ENCODE results near the gene PPIF. TPM values are rescaled to one million over a fixed set of nuclear protein-coding genes. Genes with fewer than 3 reads are reported as not detected.

PPIF gene
- total and polyA plus RNA-seq, 4 donors = 21.7 to 96.8 (median 39.9) TPM

DNA sequence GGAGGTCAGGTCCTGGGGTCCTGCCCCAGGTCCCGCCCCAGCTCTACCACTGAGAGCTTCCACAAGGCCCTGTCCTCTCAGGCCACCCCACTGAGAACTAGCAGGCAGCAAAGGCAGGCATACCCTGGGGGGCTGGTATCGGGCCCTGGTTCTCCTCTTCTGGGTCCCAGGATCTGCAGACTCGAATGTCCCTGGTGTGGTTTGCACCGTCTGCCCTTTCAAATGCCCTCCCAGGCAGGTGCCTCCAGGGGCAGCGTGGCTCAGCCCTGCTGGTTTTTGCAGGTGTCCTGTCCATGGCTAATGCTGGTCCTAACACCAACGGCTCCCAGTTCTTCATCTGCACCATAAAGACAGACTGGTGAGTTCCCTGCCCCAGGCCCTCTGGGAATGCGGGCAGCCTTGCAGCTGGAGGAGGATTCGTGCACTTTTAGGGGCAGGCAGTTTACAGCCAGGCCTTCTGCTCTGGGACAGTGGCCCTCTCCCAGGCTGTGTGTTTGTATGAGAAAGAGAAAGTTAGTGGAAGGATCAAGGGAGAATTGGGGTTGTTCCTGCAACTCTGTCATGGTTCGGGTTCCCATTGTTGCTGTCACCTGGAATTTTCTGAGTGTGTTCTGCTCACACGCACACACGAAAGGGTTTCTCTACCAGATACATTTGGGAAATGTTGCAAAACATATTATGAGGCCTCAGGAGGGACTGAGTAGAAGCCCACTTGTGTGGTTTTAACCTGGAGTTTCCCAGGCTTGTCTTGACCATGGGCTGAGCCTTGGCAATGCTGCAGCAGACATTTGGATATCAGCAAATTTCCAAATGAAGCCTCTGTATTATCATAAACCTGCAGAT is 5.0 kb downstream of the PPIF start:
- no peak overlapping the region for H3K9ac ChIP-seq (ENCODE audit: insufficient read depth in 1 of 2, low read length in 2 of 2)
- H3K36me3 ChIP-seq (ENCODE audit: control insufficient read depth in 4 of 4, insufficient read depth in 4 of 4, low read length in 4 of 4) = peaks cover 18 to 48% (median 31%) of the 10 kb centered on the region in 4 donors
- ATAC-seq (ENCODE audit: insufficient read depth, low FRiP score) = no peak
- H3K27ac ChIP-seq (ENCODE audit: low read depth in 1 of 2, low read length in 1 of 2) = no peak overlapping the region
- no peaks in the 10 kb centered on the region for H3K27me3 ChIP-seq (ENCODE audit: control insufficient read depth in 3 of 3, insufficient read depth in 3 of 3, low read length in 2 of 3)
- no peaks in the 10 kb centered on the region for H3K9me3 ChIP-seq (ENCODE audit: control insufficient read depth in 4 of 4, insufficient read depth in 3 of 4, low read length in 3 of 4)
- no peak for DNase-seq
- H3K4me3 ChIP-seq = no peak overlapping the region
- 82 to 89% methylated on average over 11 of the region's 11 CpGs for WGBS, 2 donors
- H3K4me1 ChIP-seq (ENCODE audit: control insufficient read depth in 5 of 5, insufficient read depth in 5 of 5, low read length in 5 of 5) = peaks cover 0 to 15% (median 6%) of the 10 kb centered on the region in 5 donors
- TF ChIP-seq, protein P1, sequence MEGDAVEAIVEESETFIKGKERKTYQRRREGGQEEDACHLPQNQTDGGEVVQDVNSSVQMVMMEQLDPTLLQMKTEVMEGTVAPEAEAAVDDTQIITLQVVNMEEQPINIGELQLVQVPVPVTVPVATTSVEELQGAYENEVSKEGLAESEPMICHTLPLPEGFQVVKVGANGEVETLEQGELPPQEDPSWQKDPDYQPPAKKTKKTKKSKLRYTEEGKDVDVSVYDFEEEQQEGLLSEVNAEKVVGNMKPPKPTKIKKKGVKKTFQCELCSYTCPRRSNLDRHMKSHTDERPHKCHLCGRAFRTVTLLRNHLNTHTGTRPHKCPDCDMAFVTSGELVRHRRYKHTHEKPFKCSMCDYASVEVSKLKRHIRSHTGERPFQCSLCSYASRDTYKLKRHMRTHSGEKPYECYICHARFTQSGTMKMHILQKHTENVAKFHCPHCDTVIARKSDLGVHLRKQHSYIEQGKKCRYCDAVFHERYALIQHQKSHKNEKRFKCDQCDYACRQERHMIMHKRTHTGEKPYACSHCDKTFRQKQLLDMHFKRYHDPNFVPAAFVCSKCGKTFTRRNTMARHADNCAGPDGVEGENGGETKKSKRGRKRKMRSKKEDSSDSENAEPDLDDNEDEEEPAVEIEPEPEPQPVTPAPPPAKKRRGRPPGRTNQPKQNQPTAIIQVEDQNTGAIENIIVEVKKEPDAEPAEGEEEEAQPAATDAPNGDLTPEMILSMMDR (IDR thresholded peaks at IDR 0.05; ENCODE audit: control extremely low read depth, extremely low read depth) = no peak

DNA sequence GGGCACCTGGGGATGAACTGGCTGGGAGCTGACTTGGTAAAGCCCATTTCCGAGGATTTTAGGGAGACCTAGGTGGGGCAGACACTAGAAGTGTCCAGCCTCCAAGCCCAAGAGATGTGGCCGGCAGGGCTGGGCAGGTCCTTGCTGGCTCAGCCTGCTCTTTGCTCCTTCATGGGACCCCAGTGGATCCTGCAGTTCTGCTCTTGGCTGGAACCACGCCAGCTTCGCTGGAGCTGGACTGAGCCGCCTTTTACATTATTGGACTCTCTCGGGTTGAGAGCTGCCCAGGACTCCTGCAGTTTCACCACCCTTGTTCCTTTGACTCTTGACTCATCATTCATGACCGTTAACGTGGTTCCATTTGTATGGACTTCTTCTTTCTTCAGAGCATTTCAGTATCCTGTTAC is 5.7 kb downstream of the PPIF start:
- H3K36me3 ChIP-seq (ENCODE audit: control insufficient read depth in 4 of 4, insufficient read depth in 4 of 4, low read length in 4 of 4) = peaks cover 18 to 48% (median 31%) of the 10 kb centered on the region in 4 donors
- ATAC-seq (ENCODE audit: insufficient read depth, low FRiP score) = no peak
- TF ChIP-seq, protein P1 (IDR thresholded peaks at IDR 0.05; ENCODE audit: control extremely low read depth, extremely low read depth) = no peak
- H3K27me3 ChIP-seq (ENCODE audit: control insufficient read depth in 3 of 3, insufficient read depth in 3 of 3, low read length in 2 of 3) = no peaks in the 10 kb centered on the region
- no peak overlapping the region for H3K4me3 ChIP-seq
- peaks cover 0 to 12% (median 3%) of the 10 kb centered on the region in 5 donors for H3K4me1 ChIP-seq (ENCODE audit: control insufficient read depth in 5 of 5, insufficient read depth in 5 of 5, low read length in 5 of 5)
- no peak for DNase-seq
- 54 to 75% methylated on average over 8 of the region's 8 CpGs for WGBS, 2 donors
- H3K27ac ChIP-seq (ENCODE audit: low read depth in 1 of 2, low read length in 1 of 2) = no peak overlapping the region
- H3K9me3 ChIP-seq (ENCODE audit: control insufficient read depth in 4 of 4, insufficient read depth in 3 of 4, low read length in 3 of 4) = no peaks in the 10 kb centered on the region
- no peak overlapping the region for H3K9ac ChIP-seq (ENCODE audit: insufficient read depth in 1 of 2, low read length in 2 of 2)

DNA sequence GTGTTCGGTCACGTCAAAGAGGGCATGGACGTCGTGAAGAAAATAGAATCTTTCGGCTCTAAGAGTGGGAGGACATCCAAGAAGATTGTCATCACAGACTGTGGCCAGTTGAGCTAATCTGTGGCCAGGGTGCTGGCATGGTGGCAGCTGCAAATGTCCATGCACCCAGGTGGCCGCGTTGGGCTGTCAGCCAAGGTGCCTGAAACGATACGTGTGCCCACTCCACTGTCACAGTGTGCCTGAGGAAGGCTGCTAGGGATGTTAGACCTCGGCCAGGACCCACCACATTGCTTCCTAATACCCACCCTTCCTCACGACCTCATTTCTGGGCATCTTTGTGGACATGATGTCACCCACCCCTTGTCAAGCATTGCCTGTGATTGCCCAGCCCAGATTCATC is 6.5 kb downstream of the PPIF start:
- Histone ChIP-seq H3K27me3 (ENCODE audit: control insufficient read depth in 3 of 3, insufficient read depth in 3 of 3, low read length in 2 of 3) (no peaks in the 10 kb centered on the region), H3K4me1 (ENCODE audit: control insufficient read depth in 5 of 5, insufficient read depth in 5 of 5, low read length in 5 of 5) (peaks cover 0 to 4% (median 1%) of the 10 kb centered on the region in 5 donors), H3K9me3 (ENCODE audit: control insufficient read depth in 4 of 4, insufficient read depth in 3 of 4, low read length in 3 of 4) (no peaks in the 10 kb centered on the region), H3K27ac (ENCODE audit: low read depth in 1 of 2, low read length in 1 of 2) (no peak overlapping the region), H3K36me3 (ENCODE audit: control insufficient read depth in 4 of 4, insufficient read depth in 4 of 4, low read length in 4 of 4) (peaks cover 18 to 48% (median 32%) of the 10 kb centered on the region in 4 donors), H3K9ac (ENCODE audit: insufficient read depth in 1 of 2, low read length in 2 of 2) (no peak overlapping the region), H3K4me3 (no peak overlapping the region)
- WGBS, 2 donors = 86 to 91% methylated on average over 11 of the region's 11 CpGs
- TF ChIP-seq, protein P1 (IDR thresholded peaks at IDR 0.05; ENCODE audit: control extremely low read depth, extremely low read depth) = no peak
- ATAC-seq (ENCODE audit: insufficient read depth, low FRiP score) = no peak
- no peak for DNase-seq

Measured in lung (tissue), 12 donors.